Ishikawa (cell line): ENCODE results near the gene RESP18.

Source experiments
- CEBPB ChIP-seq: IDR thresholded peaks from 2 replicates; pipeline ENCODE4 v1.6.1; 2012
- EGR1 ChIP-seq: IDR thresholded peaks from 2 replicates; pipeline ENCODE4 v1.6.1; 2012
- EP300 ChIP-seq: IDR thresholded peaks from 2 replicates; pipeline ENCODE4 v1.6.1; 2012; ENCODE audit warnings: borderline replicate concordance
- FOXM1 ChIP-seq: IDR thresholded peaks from 2 replicates; pipeline ENCODE4 v1.6.1; 2012; ENCODE audit warnings: low read depth, borderline replicate concordance
- RAD21 ChIP-seq: IDR thresholded peaks from 2 replicates; pipeline ENCODE4 v1.6.1; 2012; ENCODE audit warnings: low read depth
- TAF1 ChIP-seq: IDR thresholded peaks from 2 replicates; pipeline ENCODE4 v1.6.1; 2012; ENCODE audit warnings: low read depth, mild to moderate bottlenecking
- TEAD4 ChIP-seq: IDR thresholded peaks from 2 replicates; pipeline ENCODE4 v1.6.1; 2012
- YY1 ChIP-seq: IDR thresholded peaks from 2 replicates; pipeline ENCODE4 v1.6.1; 2012; ENCODE audit warnings: low read depth
- ZBTB7A ChIP-seq: IDR thresholded peaks from 2 replicates; pipeline ENCODE4 v1.6.1; 2012; ENCODE audit warnings: low read depth
- TF ChIP-seq, protein P1 (sequence below): IDR thresholded peaks from 2 replicates; pipeline ENCODE4 v1.6.1; 2012
- TF ChIP-seq, protein P2 (sequence below): IDR thresholded peaks from 2 replicates; pipeline ENCODE4 v1.6.1; 2012; ENCODE audit warnings: low read depth, mild to moderate bottlenecking
- TF ChIP-seq, protein P3 (sequence below): IDR thresholded peaks from 2 replicates; pipeline ENCODE4 v1.6.1; 2012

DNA sequence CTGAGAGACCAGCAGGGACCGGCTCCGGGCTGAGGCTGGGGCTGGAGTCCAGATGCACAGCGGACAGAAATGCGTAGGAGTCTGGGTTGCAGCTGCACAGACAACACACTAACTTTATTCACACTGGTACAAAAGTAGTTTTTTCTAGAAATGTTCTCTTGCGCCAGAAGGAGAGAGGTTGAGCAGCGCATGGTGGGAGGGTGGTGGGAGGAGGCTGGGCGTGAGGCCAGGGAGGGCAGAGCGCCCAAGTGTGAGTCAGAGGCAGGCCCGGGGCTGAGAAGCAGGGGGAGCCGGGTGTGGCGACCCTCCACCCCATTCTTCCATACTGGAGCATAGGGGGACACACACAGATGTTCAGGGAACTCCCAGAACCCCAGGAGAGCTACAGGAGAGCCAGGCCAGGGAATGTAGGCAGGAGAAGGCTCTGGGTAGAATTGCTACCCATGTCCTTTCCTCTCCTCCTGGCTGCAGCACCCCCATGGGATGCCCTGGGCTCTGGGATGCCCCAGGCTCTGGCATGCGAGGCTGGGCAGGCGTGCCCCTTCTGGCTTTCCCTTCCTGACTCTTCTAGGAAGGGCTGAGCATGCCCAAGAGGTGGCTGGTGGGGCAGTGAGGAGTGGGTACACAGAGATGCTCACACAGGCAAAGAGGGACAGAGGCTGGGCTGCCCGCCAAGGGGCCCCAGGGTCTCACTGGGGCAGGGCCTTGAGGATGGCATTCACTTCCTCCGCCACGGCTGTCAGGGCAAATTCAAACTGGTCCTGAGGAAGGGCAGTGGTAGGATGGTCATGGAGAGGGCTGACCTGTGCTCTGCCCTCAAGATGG lies 42.8 kb downstream of the RESP18 start:
- TF ChIP-seq CEBPB = peak; percentile 34; the same call in 1 of the 2 replicates
- no peak for TF ChIP-seq RAD21
- no peak for TF ChIP-seq YY1
- no peak for TF ChIP-seq FOXM1
- TF ChIP-seq EP300 = no peak
- TF ChIP-seq EGR1 = peak; percentile 57; the same call in 1 of the 2 replicates
- no peak for TF ChIP-seq TEAD4
- TF ChIP-seq, protein P1, sequence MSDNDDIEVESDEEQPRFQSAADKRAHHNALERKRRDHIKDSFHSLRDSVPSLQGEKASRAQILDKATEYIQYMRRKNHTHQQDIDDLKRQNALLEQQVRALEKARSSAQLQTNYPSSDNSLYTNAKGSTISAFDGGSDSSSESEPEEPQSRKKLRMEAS = 0 out of 2 replicates have a peak, but pooled peaks have one; percentile 51
- TF ChIP-seq, protein P2, sequence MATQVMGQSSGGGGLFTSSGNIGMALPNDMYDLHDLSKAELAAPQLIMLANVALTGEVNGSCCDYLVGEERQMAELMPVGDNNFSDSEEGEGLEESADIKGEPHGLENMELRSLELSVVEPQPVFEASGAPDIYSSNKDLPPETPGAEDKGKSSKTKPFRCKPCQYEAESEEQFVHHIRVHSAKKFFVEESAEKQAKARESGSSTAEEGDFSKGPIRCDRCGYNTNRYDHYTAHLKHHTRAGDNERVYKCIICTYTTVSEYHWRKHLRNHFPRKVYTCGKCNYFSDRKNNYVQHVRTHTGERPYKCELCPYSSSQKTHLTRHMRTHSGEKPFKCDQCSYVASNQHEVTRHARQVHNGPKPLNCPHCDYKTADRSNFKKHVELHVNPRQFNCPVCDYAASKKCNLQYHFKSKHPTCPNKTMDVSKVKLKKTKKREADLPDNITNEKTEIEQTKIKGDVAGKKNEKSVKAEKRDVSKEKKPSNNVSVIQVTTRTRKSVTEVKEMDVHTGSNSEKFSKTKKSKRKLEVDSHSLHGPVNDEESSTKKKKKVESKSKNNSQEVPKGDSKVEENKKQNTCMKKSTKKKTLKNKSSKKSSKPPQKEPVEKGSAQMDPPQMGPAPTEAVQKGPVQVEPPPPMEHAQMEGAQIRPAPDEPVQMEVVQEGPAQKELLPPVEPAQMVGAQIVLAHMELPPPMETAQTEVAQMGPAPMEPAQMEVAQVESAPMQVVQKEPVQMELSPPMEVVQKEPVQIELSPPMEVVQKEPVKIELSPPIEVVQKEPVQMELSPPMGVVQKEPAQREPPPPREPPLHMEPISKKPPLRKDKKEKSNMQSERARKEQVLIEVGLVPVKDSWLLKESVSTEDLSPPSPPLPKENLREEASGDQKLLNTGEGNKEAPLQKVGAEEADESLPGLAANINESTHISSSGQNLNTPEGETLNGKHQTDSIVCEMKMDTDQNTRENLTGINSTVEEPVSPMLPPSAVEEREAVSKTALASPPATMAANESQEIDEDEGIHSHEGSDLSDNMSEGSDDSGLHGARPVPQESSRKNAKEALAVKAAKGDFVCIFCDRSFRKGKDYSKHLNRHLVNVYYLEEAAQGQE = no peak
- no peak for TF ChIP-seq TAF1
- TF ChIP-seq, protein P3, sequence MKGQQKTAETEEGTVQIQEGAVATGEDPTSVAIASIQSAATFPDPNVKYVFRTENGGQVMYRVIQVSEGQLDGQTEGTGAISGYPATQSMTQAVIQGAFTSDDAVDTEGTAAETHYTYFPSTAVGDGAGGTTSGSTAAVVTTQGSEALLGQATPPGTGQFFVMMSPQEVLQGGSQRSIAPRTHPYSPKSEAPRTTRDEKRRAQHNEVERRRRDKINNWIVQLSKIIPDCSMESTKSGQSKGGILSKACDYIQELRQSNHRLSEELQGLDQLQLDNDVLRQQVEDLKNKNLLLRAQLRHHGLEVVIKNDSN = no peak
- peak; percentile 97 for TF ChIP-seq ZBTB7A
